ENCODE results near the gene HLCS.
A peak's percentile ranks its signal among the peaks of the same experiment; 100 is the strongest.

HLCS gene

DNA sequence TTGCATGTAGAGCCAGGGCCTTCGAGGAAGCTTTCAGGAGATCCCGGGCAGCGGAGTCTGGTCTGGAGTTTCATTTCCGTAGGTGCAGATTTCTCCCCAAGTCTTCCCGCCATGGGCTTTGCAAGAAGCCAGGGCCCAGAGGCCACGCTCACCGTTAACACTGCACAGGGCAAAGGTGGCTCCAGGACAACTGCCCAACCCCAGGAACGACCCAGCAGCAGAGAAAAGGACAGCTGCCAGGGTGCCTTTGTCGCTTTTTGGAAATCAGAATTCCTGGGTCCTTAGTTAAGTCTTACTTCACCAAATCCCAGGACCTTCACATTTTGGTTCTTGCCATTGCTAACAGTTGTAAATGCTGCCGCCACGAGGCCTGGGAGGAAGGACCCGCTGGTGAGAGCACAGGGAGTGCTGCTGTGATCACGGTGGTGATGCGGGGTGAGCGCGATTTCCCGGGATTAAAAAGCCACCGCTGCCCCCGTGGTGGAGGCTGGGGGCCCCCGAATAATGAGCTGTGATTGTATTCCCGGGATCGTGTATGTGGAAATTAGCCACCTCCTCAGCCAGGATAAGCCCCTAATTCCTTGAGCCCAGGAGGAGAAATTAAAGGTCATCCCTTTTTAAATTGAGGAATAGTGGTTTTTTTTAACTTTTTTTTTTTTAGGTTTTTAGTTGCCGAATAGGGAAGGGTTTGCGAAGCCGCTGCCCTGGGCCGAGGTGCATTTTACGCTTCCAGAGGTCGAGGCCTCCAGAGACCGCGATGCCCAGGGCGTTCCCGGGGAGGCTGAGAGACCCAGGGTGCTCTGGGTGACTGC, 259.3 kb downstream of the HLCS start:
- no peak overlapping the region for H3K9ac ChIP-seq (ENCODE audit: low read length)
- H3K9me3 ChIP-seq (replicated peaks; ENCODE audit: insufficient read depth, low read length), result no peaks in the 10 kb centered on the region
- DNase-seq, result no peak
- no peak overlapping the region for H3K4me3 ChIP-seq (ENCODE audit: low read length)
- H2AFZ ChIP-seq (ENCODE audit: low read length), result no peak overlapping the region
- H3F3A ChIP-seq (ENCODE audit: insufficient read depth, low read length), result no peaks in the 10 kb centered on the region
- H4K20me1 ChIP-seq (ENCODE audit: insufficient read depth, low read length), result no peaks in the 10 kb centered on the region
- no peaks in the 10 kb centered on the region for H3K79me2 ChIP-seq (ENCODE audit: low read length)
- H3K27me3 ChIP-seq (replicated peaks; ENCODE audit: insufficient read depth, low read length), result peaks cover 76% of the 10 kb centered on the region
- no peak overlapping the region for H3K27ac ChIP-seq (ENCODE audit: low read length)
- H3K9me2 ChIP-seq (replicated peaks; ENCODE audit: insufficient read depth, low read length), result no peaks in the 10 kb centered on the region
- no peaks in the 10 kb centered on the region for H3K36me3 ChIP-seq (replicated peaks; ENCODE audit: insufficient read depth, low read length)
- no peak overlapping the region for H3K4me2 ChIP-seq (ENCODE audit: low read depth, low read length)
- peaks cover 7% of the 10 kb centered on the region; the same call in 1 of the 2 replicates for H3K4me1 ChIP-seq (ENCODE audit: low read length)
- TF ChIP-seq CTCF (IDR thresholded peaks at IDR 0.05; ENCODE audit: low read length) (no peak), EZH2phosphoT487 (IDR thresholded peaks at IDR 0.05; ENCODE audit: low read length) (no peak), EZH2 (optimal IDR thresholded peaks at IDR 0.05; ENCODE audit: low read depth, low read length) (no peak)

DNA sequence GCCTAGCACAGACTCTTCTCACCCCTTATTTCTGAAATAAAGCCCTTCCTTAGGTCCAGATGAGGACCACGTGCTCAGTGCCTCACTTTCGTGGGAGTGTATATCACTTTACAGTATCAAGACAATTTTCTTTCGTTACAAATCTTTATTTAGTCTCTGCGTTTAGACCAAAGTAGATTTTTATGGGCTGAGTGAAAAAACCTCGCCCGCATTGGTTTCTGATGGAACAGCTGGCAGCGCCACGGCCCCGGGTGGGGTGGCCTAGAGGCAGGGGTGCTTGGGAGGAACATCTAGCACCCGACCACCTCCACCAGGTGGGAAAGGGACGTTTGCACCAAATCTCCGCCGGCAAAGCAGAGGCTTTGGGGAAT, 260.0 kb downstream of the HLCS start:
- Histone ChIP-seq H4K20me1 (ENCODE audit: insufficient read depth, low read length) (no peaks in the 10 kb centered on the region), H3F3A (ENCODE audit: insufficient read depth, low read length) (no peaks in the 10 kb centered on the region), H3K79me2 (ENCODE audit: low read length) (no peaks in the 10 kb centered on the region), H3K9me2 (replicated peaks; ENCODE audit: insufficient read depth, low read length) (no peaks in the 10 kb centered on the region), H3K27ac (ENCODE audit: low read length) (no peak overlapping the region), H3K4me2 (ENCODE audit: low read depth, low read length) (0 out of 2 replicates have a peak overlapping the region, but pooled peaks have one; percentile 10), H3K9me3 (replicated peaks; ENCODE audit: insufficient read depth, low read length) (no peaks in the 10 kb centered on the region), H3K4me3 (ENCODE audit: low read length) (no peak overlapping the region), H2AFZ (ENCODE audit: low read length) (no peak overlapping the region), H3K4me1 (ENCODE audit: low read length) (peaks cover 7% of the 10 kb centered on the region; the same call in 1 of the 2 replicates), H3K27me3 (replicated peaks; ENCODE audit: insufficient read depth, low read length) (peaks cover 82% of the 10 kb centered on the region), H3K36me3 (replicated peaks; ENCODE audit: insufficient read depth, low read length) (no peaks in the 10 kb centered on the region), H3K9ac (ENCODE audit: low read length) (no peak overlapping the region)
- 0 out of 2 replicates have a peak, but pooled peaks have one; percentile 5 for TF ChIP-seq EZH2phosphoT487 (IDR thresholded peaks at IDR 0.05; ENCODE audit: low read length)
- no peak for TF ChIP-seq EZH2 (optimal IDR thresholded peaks at IDR 0.05; ENCODE audit: low read depth, low read length)
- DNase-seq, result no peak

DNA sequence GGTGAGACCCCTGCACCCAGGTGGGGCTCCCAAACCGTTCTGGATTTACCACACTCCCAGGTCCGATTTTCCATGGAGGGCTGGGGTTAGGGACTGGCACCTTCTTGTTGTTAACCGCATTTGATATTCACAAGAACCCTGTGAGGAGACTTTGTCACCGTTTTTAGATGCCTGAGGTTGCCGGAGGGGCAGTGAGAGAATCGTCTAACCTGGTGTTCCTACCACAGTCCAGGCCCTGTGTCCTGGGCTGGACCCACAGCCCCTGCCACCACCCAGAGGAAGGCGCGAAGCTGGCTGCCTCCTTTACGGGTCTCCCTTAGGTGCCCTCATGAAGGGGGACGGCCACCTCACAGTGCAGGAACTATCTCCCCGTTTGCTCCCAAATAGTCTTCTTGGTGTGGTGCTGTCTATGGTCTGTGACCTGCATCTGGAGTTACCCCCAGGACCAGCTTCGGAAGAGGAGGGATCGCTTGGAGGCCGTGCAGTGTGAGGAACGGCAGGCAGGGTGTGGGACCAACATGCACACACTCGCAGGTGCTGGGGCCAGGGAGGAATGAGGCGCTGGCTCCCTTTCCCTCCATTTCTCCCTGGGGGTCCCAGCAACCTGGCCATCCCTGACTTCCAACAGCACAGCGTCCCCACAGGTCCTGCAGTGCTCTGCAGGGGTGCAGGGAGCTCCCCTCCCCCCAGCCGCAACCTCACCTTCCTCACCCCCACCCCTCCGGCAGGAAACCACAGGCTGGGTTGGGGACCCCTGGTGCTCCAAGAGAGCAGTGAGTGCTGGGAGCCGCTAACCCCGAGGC, 260.6 kb downstream of the HLCS start:
- H3K27ac ChIP-seq (ENCODE audit: low read length), result no peak overlapping the region
- H2AFZ ChIP-seq (ENCODE audit: low read length), result no peak overlapping the region
- no peaks in the 10 kb centered on the region for H3F3A ChIP-seq (ENCODE audit: insufficient read depth, low read length)
- H3K4me1 ChIP-seq (ENCODE audit: low read length), result peaks cover 7% of the 10 kb centered on the region; the same call in 1 of the 2 replicates
- H3K36me3 ChIP-seq (replicated peaks; ENCODE audit: insufficient read depth, low read length), result no peaks in the 10 kb centered on the region
- no peaks in the 10 kb centered on the region for H4K20me1 ChIP-seq (ENCODE audit: insufficient read depth, low read length)
- H3K9me2 ChIP-seq (replicated peaks; ENCODE audit: insufficient read depth, low read length), result no peaks in the 10 kb centered on the region
- H3K9ac ChIP-seq (ENCODE audit: low read length), result no peak overlapping the region
- H3K4me2 ChIP-seq (ENCODE audit: low read depth, low read length), result peak overlapping the region; percentile 58; the same call in 1 of the 2 replicates
- peaks cover 88% of the 10 kb centered on the region for H3K27me3 ChIP-seq (replicated peaks; ENCODE audit: insufficient read depth, low read length)
- DNase-seq, result no peak
- no peak for TF ChIP-seq EZH2phosphoT487 (IDR thresholded peaks at IDR 0.05; ENCODE audit: low read length)
- peak; percentile 84 for TF ChIP-seq EZH2 (optimal IDR thresholded peaks at IDR 0.05; ENCODE audit: low read depth, low read length)
- peak; percentile 23 for TF ChIP-seq CTCF (IDR thresholded peaks at IDR 0.05; ENCODE audit: low read length)
- no peak overlapping the region for H3K4me3 ChIP-seq (ENCODE audit: low read length)
- H3K79me2 ChIP-seq (ENCODE audit: low read length), result no peaks in the 10 kb centered on the region
- no peaks in the 10 kb centered on the region for H3K9me3 ChIP-seq (replicated peaks; ENCODE audit: insufficient read depth, low read length)
